HG03196 (cell line): Measurements from ENCODE around the gene RANBP9.

ENCODE experiments used
- ATAC-seq: cut with Tn5 transposase; IDR thresholded peaks from one replicate; pipeline ENCODE4 v1.9.1; 2021; ENCODE audit not compliant: unreplicated experiment

Gene RANBP9

DNA sequence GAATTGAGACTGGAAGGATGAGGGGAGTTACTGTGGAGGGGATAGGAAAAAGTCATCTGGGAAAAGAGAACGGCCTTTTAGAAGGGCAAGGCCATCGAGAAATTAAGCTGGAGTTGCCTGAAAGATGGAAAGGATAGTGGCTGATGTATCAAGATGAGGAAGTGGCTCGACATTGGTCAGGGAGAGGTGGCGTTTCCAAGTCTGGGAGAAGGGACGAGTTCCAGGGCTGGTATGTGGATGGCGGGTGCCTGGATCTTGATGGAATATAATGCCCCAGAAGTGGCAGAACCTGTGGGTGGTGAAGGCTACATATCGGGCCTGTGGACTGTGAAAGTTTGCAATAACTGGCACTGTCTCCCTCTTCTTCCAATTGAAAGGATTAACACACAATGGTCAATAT is 139.4 kb downstream of the RANBP9 start:
- no peak for ATAC-seq
